ENCODE measurements around the gene TAF1. TPM values are rescaled to one million over a fixed set of nuclear protein-coding genes. Genes with fewer than 3 reads are reported as not detected.

Gene TAF1
- total and polyA plus RNA-seq, 9 of the 15 experiments (the other 6 are each of a cell fraction or from before 2014, with no cell fraction given): 6.4 to 45.1 (median 38.1) TPM

DNA sequence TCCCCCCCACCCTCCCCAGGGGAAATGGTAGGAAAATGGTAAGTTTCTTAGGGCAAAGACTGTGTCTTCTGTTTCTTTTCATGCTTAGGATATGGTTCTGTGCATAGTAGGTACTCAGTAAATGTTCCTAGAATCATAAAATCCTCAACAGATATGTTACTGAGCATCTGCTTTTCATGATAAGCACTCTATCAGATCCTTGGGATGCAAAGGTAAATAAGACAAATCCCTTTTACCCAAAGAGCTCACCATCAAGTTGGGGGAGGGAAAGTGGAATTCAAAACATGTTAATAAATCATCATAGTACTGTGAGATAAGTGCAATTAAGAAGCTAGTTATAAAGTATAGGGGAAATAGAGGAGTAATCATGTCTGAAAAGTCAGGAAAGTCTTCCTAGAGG, 98.8 kb downstream of the TAF1 start (continued):
- TF ChIP-seq ZNF717 (CRISPR knock-in tag; IDR thresholded peaks at IDR 0.05) (no peak), ZNF217 (CRISPR knock-in tag; IDR thresholded peaks at IDR 0.05) (no peak), ZNF12 (CRISPR knock-in tag; IDR thresholded peaks at IDR 0.05) (no peak), TAF1 (IDR thresholded peaks at IDR 0.05; ENCODE audit: control insufficient read depth, extremely low read depth, insufficient read depth, low read length, severe bottlenecking) (no peak), SIN3A (IDR thresholded peaks at IDR 0.05; ENCODE audit: borderline replicate concordance in 2 of 2, control insufficient read depth in 1 of 2, low read depth in 2 of 2, low read length in 2 of 2) (no peak), MAFK (IDR thresholded peaks at IDR 0.05; ENCODE audit: low read length) (no peak), PTTG1 (tag; IDR thresholded peaks at IDR 0.05; ENCODE audit: low read depth) (no peak), OTX1 (CRISPR knock-in tag; IDR thresholded peaks at IDR 0.05) (no peak), MECOM (CRISPR knock-in tag; IDR thresholded peaks at IDR 0.05) (no peak), ZBTB8A (IDR thresholded peaks at IDR 0.05; ENCODE audit: partially characterized antibody) (no peak), EP300 (IDR thresholded peaks at IDR 0.05; ENCODE audit: low read length) (peak; percentile 73), TAL1 (IDR thresholded peaks at IDR 0.05) (peak; percentile 83), SRSF3 (IDR thresholded peaks at IDR 0.05; ENCODE audit: insufficient read depth, low read length) (no peak), POLR2A (conservative IDR thresholded peaks at IDR 0.05) (no peak), KDM5B (IDR thresholded peaks at IDR 0.05; ENCODE audit: insufficient replicate concordance, low read depth, low read length) (no peak), ZNF253 (CRISPR knock-in tag; conservative IDR thresholded peaks at IDR 0.05) (no peak), ZNF24 (IDR thresholded peaks at IDR 0.05) (no peak), NCOA4 (IDR thresholded peaks at IDR 0.05; ENCODE audit: partially characterized antibody) (no peak), FOXA1 (IDR thresholded peaks at IDR 0.05; ENCODE audit: borderline replicate concordance) (no peak), ZKSCAN8 (CRISPR knock-in tag; IDR thresholded peaks at IDR 0.05) (no peak), ZNF507 (tag; conservative IDR thresholded peaks at IDR 0.05) (no peak), CHCHD3 (CRISPR knock-in tag; IDR thresholded peaks at IDR 0.05) (no peak), LEF1 (IDR thresholded peaks at IDR 0.05) (peak; percentile 34; the same call in 1 of the 2 replicates), CC2D1A (IDR thresholded peaks at IDR 0.05) (no peak), BHLHE40 (IDR thresholded peaks at IDR 0.05; ENCODE audit: low read length) (no peak), KLF1 (tag; IDR thresholded peaks at IDR 0.05) (no peak), MTA2 (IDR thresholded peaks at IDR 0.05; ENCODE audit: low read depth) (peak; percentile 53; the same call in 1 of the 2 replicates), CEBPG (CRISPR knock-in tag; IDR thresholded peaks at IDR 0.05) (no peak), CEBPG (tag; conservative IDR thresholded peaks at IDR 0.05 in 1 of 2, IDR thresholded peaks at IDR 0.05 in 1 of 2) (no peak)
- TF ChIP-seq, protein P1, sequence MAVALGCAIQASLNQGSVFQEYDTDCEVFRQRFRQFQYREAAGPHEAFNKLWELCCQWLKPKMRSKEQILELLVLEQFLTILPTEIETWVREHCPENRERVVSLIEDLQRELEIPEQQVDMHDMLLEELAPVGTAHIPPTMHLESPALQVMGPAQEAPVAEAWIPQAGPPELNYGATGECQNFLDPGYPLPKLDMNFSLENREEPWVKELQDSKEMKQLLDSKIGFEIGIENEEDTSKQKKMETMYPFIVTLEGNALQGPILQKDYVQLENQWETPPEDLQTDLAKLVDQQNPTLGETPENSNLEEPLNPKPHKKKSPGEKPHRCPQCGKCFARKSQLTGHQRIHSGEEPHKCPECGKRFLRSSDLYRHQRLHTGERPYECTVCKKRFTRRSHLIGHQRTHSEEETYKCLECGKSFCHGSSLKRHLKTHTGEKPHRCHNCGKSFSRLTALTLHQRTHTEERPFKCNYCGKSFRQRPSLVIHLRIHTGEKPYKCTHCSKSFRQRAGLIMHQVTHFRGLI (CRISPR knock-in tag; IDR thresholded peaks at IDR 0.05): no peak

Measured in K562 (cell line).